Measurements from ENCODE around the gene FBL. TPM values are rescaled to one million over a fixed set of nuclear protein-coding genes. Genes with fewer than 3 reads are reported as not detected.

Gene FBL
- total RNA-seq, 1 donor from 2014 or later, result 123 TPM

DNA sequence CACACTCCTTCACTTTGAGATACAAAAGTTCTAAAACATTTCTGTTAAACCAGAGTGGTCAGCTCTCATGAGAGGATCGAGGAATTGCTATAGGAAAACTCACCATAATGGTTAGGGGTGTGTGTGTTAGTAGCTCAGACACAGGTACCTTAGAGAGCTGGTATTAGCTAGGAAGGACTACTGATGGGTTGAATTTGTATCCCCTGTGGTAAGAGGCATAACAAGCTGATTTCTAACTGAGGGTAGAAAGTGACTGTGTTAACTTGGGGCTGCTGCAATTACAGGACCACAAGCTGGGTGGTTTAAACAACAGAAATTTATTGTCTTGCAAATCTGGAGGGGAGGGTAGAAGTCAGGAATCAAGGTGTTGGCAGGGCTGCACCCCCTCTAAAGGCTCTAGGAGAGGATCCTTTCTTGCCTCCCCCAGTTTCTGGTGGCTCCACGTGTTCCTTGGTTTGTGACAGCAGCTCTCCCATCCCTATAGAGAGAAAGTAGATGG, 50.1 kb downstream of the FBL start:
- no peak for DNase-seq (ENCODE audit: extremely low read depth, low read depth, low spot score)

DNA sequence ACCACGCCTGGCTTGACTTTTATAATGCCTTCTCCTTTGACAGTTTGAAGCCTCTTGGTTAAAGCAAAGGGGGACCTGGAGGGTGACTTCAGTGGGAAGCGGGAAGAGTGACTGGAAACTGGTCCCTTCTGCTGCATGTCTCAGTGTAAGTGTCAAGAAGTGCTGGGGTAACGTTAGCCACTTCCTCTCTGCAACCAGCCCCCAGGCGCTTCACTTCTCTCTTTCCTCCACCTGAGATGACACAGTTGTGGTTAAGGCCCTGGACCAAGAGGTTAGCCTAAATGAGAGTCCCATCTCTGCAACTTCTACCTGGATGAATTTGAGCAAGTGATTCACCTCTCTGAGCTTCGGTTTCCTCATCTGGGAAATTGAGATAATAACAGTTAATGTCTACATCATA, 51.2 kb downstream of the FBL start:
- no peak for DNase-seq (ENCODE audit: extremely low read depth, low read depth, low spot score)

DNA sequence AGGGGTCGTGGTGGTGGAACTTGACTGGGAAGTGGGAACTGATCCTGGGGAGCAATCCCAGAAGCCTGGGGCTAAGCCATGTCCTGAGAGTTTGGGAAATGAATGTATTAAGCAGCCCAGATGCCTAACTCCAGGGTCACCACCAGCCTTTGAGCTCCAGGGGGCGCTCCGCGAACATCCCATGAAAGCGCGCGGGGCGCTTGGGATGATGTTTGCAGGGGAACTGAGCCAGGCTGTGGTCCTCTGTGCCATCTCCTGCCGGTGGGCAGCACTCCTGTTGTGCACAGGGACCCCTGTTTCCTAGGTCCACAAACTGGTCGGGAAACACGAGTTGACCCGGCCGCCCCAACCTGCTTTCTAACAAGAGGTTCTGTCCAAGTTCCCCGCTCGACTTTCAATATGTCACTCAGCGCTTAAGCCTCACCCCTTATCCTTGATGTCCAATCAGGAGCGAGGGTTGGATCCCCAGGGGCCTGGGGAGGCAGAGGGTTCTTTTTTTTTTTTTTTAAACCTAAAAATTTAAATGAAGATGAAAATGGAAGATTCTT, 53.1 kb downstream of the FBL start:
- peak; percentile 41 for DNase-seq (ENCODE audit: extremely low read depth, low read depth, low spot score)

DNA sequence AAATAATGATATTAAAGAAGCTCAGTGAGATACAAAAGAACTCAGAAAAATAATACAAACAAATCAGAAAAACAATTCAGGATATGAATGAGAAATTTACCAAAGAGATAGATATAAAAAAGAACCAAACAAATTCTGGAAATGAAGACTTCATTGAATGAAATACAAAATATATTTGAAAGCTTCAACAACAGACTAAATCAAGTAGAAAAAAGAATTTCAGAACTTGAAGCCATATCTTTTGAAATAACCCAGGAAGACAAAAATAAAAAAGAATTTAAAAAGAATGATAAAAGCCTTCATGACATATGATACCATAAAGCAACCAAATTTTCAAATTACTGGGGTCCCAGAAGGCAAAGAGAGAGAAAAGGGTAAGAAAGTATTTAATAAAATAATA, 57.9 kb downstream of the FBL start:
- DNase-seq (ENCODE audit: extremely low read depth, low read depth, low spot score), result no peak

Other genes with a start within 250 kb of the FBL start
- not detected in 2 replicates for gene LGALS13, start 243.9 kb downstream of the FBL start, total RNA-seq
- gene LGALS16, start 190.5 kb downstream of the FBL start, total RNA-seq, result not detected in 2 replicates
- not detected in 2 replicates for gene LGALS14, start 141.9 kb downstream of the FBL start, total RNA-seq
- not detected in 2 replicates for gene CLC, start 108.3 kb downstream of the FBL start, total RNA-seq
- not detected in 2 replicates for gene LEUTX, start 67.5 kb downstream of the FBL start, total RNA-seq
- 34.7 and 40.4 TPM in 2 replicates for gene DYRK1B, start 12.2 kb downstream of the FBL start, total RNA-seq
- gene FCGBP, start 88.3 kb upstream of the FBL start, total RNA-seq, result 0.12 and 0.82 TPM in 2 replicates
- 132 TPM in 2 replicates for gene PSMC4, start 124.8 kb upstream of the FBL start, total RNA-seq
- 0.99 and 2.7 TPM in 2 replicates for gene ZNF546, start 150.7 kb upstream of the FBL start, total RNA-seq
- 7.7 and 11.3 TPM in 2 replicates for gene ZNF780B, start 209.9 kb upstream of the FBL start, total RNA-seq
- gene ZNF780A, start 244.6 kb upstream of the FBL start, total RNA-seq, result 10.5 and 11.8 TPM in 2 replicates